CD4-positive, CD25-positive, alpha-beta regulatory T cell (primary cell): ENCODE data around the gene ARCN1. TPM values are rescaled to one million over a fixed set of nuclear protein-coding genes. Genes with fewer than 3 reads are reported as not detected.
A peak's percentile ranks its signal among the peaks of the same experiment; 100 is the strongest.
"Not testable (repeated sequence)": the region's sequence is repeated elsewhere in the genome, so short reads cannot be mapped to it uniquely, and the experiment has no call there.

Source experiments
- ATAC-seq, 2 donors: fragments of 150-1000 bp; cut with Tn5 transposase; one replicate each; pipeline ENCODE4 v1.10.0; 2021; ENCODE audit warnings: low read depth in 2 of 2, moderate number of reproducible peaks in 2 of 2, moderate library complexity in 1 of 2
- DNase-seq, 3 donors: peaks; one replicate each; pipeline versions ENCODE4 v3.0.0 to v3.0.0-alpha.2; 2012 to 2022; ENCODE audit warnings: mixed read lengths in 1 of 3
- H3K27ac ChIP-seq: one replicate; pipeline ENCODE4 v1.7.0; 2013; ENCODE audit warnings: mild to moderate bottlenecking, low read length; ENCODE audit not compliant: insufficient read depth, poor library complexity, severe bottlenecking
- H3K27me3 ChIP-seq: one replicate; pipeline ENCODE4 v1.7.0; 2013; ENCODE audit warnings: low read length; ENCODE audit not compliant: control insufficient read depth, insufficient read depth
- H3K36me3 ChIP-seq: one replicate; pipeline ENCODE4 v1.7.0; 2013; ENCODE audit warnings: mild to moderate bottlenecking, low read length, moderate library complexity; ENCODE audit not compliant: control insufficient read depth, insufficient read depth
- H3K4me1 ChIP-seq: 2 replicates; pipeline ENCODE4 v1.7.0; 2013; ENCODE audit warnings: mild to moderate bottlenecking, low read length; ENCODE audit not compliant: insufficient read depth, control insufficient read depth, poor library complexity, severe bottlenecking
- H3K4me3 ChIP-seq: one replicate; pipeline ENCODE4 v1.7.0; 2013; ENCODE audit warnings: low read depth, mild to moderate bottlenecking, low read length, moderate library complexity
- H3K9me3 ChIP-seq, 2 experiments: 1 replicate in 1 of 2; 2 replicates in 1 of 2; pipeline ENCODE4 v1.7.0; 2013; ENCODE audit warnings: low read length in 2 of 2, mild to moderate bottlenecking in 1 of 2, moderate library complexity in 1 of 2; ENCODE audit not compliant: control insufficient read depth in 2 of 2
- H3K27ac Mint-ChIP-seq, 3 donors: one replicate each; pipeline ENCODE4 v1.8.0; 2020 to 2022; ENCODE audit warnings: mild to moderate bottlenecking in 3 of 3, mixed read lengths in 3 of 3, moderate library complexity in 2 of 3
- H3K27me3 Mint-ChIP-seq: one replicate; pipeline ENCODE4 v1.8.0; 2022; ENCODE audit warnings: mild to moderate bottlenecking, mixed read lengths
- H3K36me3 Mint-ChIP-seq: one replicate; pipeline ENCODE4 v1.8.0; 2020; ENCODE audit warnings: mixed read lengths
- H3K4me1 Mint-ChIP-seq, 4 donors: one replicate each; pipeline ENCODE4 v1.8.0; 2020 to 2022; ENCODE audit warnings: mixed read lengths in 4 of 4, mild to moderate bottlenecking in 1 of 4
- H3K4me3 Mint-ChIP-seq, 4 donors: one replicate each; pipeline ENCODE4 v1.8.0; 2020 to 2022; ENCODE audit warnings: mild to moderate bottlenecking in 4 of 4, mixed read lengths in 4 of 4, moderate library complexity in 3 of 4
- H3K9me3 Mint-ChIP-seq, 7 donors: one replicate each; pipeline ENCODE4 v1.8.0; 2020 to 2022; ENCODE audit warnings: mixed read lengths in 7 of 7, mild to moderate bottlenecking in 3 of 7, moderate library complexity in 2 of 7
- polyA plus RNA-seq, 4 donors: library from polyadenylated mRNA; unstranded; fragments of 300-500 nt; fragmentation: Illumina TruSeq; gene quantifications; one replicate each; pipeline ENCODE4 v1.2.3, GENCODE V29; 2021
- total RNA-seq: library from RNA; stranded (reverse); gene quantifications from one replicate; pipeline ENCODE4 v1.2.3, GENCODE V29; 2022

The ARCN1 gene
- total and polyA plus RNA-seq, 5 donors from 2014 or later: 76.6 to 169 (median 149) TPM

- Mint-ChIP-seq H3K27ac (peak within 1 kb of the TSS; percentile 52 to 95 (median 95)), H3K9me3 (peaks cover 0 to 1% (median 0%) of the 10 kb centered on the region in 7 donors), H3K27me3 (peaks cover 24% of the 10 kb centered on the region), H3K36me3 (peaks cover 4% of the 10 kb centered on the region), H3K4me3 (peak within 1 kb of the TSS; percentile 85 to 92 (median 88)), H3K4me1 (peaks cover 0 to 29% (median 12%) of the 10 kb centered on the region in 4 donors)
- Histone ChIP-seq H3K36me3 (peaks cover 3% of the 10 kb centered on the region), H3K4me1 (peaks cover 40% of the 10 kb centered on the region), H3K4me3 (no peak within 1 kb of the TSS), H3K27me3 (no peaks in the 10 kb centered on the region), H3K9me3 (no peaks in the 10 kb centered on the region), H3K27ac (peak within 1 kb of the TSS; percentile 77)
- DNase-seq (peak; percentile 34 to 58 (median 38)), ATAC-seq (peak in 1 of 2 donors; percentile 0)
Observed at GRCh38 chr11:118607401-118608359, 35.5 kb downstream of the ARCN1 start, which contains the start of gene PHLDB1. Gene PHLDB1 (plus strand): TSS chr11:118607615. CDS start chr11:118613837, 6,222 bp downstream.

- H3K4me3 Mint-ChIP-seq: peak overlapping the region; percentile 85 to 92 (median 88)
- DNase-seq (peak; percentile 76 to 89 (median 86)), ATAC-seq (peak; percentile 80 to 81)
- peak overlapping the region; percentile 77 for H3K27ac ChIP-seq
- peaks cover 0 to 1% (median 0%) of the 10 kb centered on the region in 7 donors for H3K9me3 Mint-ChIP-seq
- H3K4me1 ChIP-seq: peaks cover 40% of the 10 kb centered on the region
- no peak overlapping the region for H3K4me3 ChIP-seq
- peak overlapping the region; percentile 95 to 97 (median 95) for H3K27ac Mint-ChIP-seq
- peaks cover 27% of the 10 kb centered on the region for H3K27me3 Mint-ChIP-seq
- peaks cover 2% of the 10 kb centered on the region for H3K27me3 ChIP-seq
- peaks cover 0 to 29% (median 12%) of the 10 kb centered on the region in 4 donors for H3K4me1 Mint-ChIP-seq
- H3K9me3 ChIP-seq: no peaks in the 10 kb centered on the region
- H3K36me3 Mint-ChIP-seq: no peaks in the 10 kb centered on the region
- H3K36me3 ChIP-seq: no peaks in the 10 kb centered on the region
Observed at GRCh38 chr11:118608360-118609227, 36.4 kb downstream of the ARCN1 start.

- H3K27me3 ChIP-seq: peaks cover 2% of the 10 kb centered on the region
- peaks cover 40% of the 10 kb centered on the region for H3K4me1 ChIP-seq
- ATAC-seq: peak in 1 of 2 donors; percentile 4
- Mint-ChIP-seq H3K4me1 (peaks cover 0 to 29% (median 12%) of the 10 kb centered on the region in 4 donors), H3K27ac (peak overlapping the region; percentile 95 to 97 (median 95)), H3K36me3 (no peaks in the 10 kb centered on the region), H3K4me3 (peak overlapping the region; percentile 85 to 92 (median 88)), H3K27me3 (peaks cover 32% of the 10 kb centered on the region), H3K9me3 (peaks cover 0 to 1% (median 0%) of the 10 kb centered on the region in 7 donors)
- peak; percentile 11 to 36 (median 35) for DNase-seq
- peak overlapping the region; percentile 77 for H3K27ac ChIP-seq
- no peaks in the 10 kb centered on the region for H3K9me3 ChIP-seq
- no peaks in the 10 kb centered on the region for H3K36me3 ChIP-seq
- no peak overlapping the region for H3K4me3 ChIP-seq
Observed at GRCh38 chr11:118609380-118610224, 37.4 kb downstream of the ARCN1 start.

GRCh38 chr11:118610225-118610772, 38.1 kb downstream of the ARCN1 start:
- DNase-seq (no peak), ATAC-seq (no peak)
- Histone ChIP-seq H3K9me3 (no peaks in the 10 kb centered on the region), H3K4me3 (no peak overlapping the region), H3K27ac (peak overlapping the region; percentile 14), H3K36me3 (no peaks in the 10 kb centered on the region), H3K4me1 (peaks cover 40% of the 10 kb centered on the region), H3K27me3 (peaks cover 2% of the 10 kb centered on the region)
- peaks cover 32% of the 10 kb centered on the region for H3K27me3 Mint-ChIP-seq
- peaks cover 0 to 1% (median 0%) of the 10 kb centered on the region in 7 donors for H3K9me3 Mint-ChIP-seq
- H3K36me3 Mint-ChIP-seq: no peaks in the 10 kb centered on the region
- peak overlapping the region in 2 of 3 donors; percentile 81 to 95 for H3K27ac Mint-ChIP-seq
- H3K4me1 Mint-ChIP-seq: peaks cover 0 to 29% (median 12%) of the 10 kb centered on the region in 4 donors
- peak overlapping the region; percentile 81 to 92 (median 85) for H3K4me3 Mint-ChIP-seq

- Mint-ChIP-seq H3K9me3 (peaks cover 0 to 1% (median 0%) of the 10 kb centered on the region in 7 donors), H3K4me1 (peaks cover 0 to 29% (median 12%) of the 10 kb centered on the region in 4 donors), H3K36me3 (no peaks in the 10 kb centered on the region), H3K27me3 (peaks cover 32% of the 10 kb centered on the region), H3K27ac (peak overlapping the region in 2 of 3 donors; percentile 55 to 74), H3K4me3 (peak overlapping the region; percentile 72 to 87 (median 83))
- Histone ChIP-seq H3K4me3 (no peak overlapping the region), H3K9me3 (no peaks in the 10 kb centered on the region), H3K27me3 (peaks cover 2% of the 10 kb centered on the region), H3K36me3 (no peaks in the 10 kb centered on the region), H3K27ac (no peak overlapping the region), H3K4me1 (peaks cover 40% of the 10 kb centered on the region)
- DNase-seq (peak; percentile 74 to 81 (median 74)), ATAC-seq (peak; percentile 51 to 57)
Observed at GRCh38 chr11:118610773-118611432, 38.7 kb downstream of the ARCN1 start.

GRCh38 chr11:118611433-118611795, 39.2 kb downstream of the ARCN1 start:
- H3K4me1 ChIP-seq: peaks cover 40% of the 10 kb centered on the region
- DNase-seq, H3K9me3 Mint-ChIP-seq, H3K9me3 ChIP-seq, H3K4me3 ChIP-seq, H3K36me3 Mint-ChIP-seq, H3K27me3 ChIP-seq, ATAC-seq, H3K27ac ChIP-seq, H3K36me3 ChIP-seq: not testable (repeated sequence)
- Mint-ChIP-seq H3K27ac (peak overlapping the region in 1 of 3 donors; percentile 55), H3K4me1 (peaks cover 0 to 29% (median 12%) of the 10 kb centered on the region in 4 donors), H3K27me3 (peaks cover 32% of the 10 kb centered on the region), H3K4me3 (peak overlapping the region; percentile 72 to 87 (median 80))
